Type B pancreatic cell (in vitro differentiated cells): ENCODE results near the gene CDHR2. TPM values are rescaled to one million over a fixed set of nuclear protein-coding genes. Genes with fewer than 3 reads are reported as not detected.

ENCODE experiments used
- DNase-seq: peaks from one replicate; pipeline ENCODE4 v3.0.0; 2021; ENCODE audit warnings: mixed read lengths; ENCODE audit not compliant: unreplicated experiment; ENCODE audit errors: extremely low spot score
- H3K27ac Mint-ChIP-seq: 2 replicates; pipeline ENCODE4 v1.8.0; 2021; ENCODE audit warnings: mild to moderate bottlenecking, mixed read lengths
- H3K27me3 Mint-ChIP-seq: 2 replicates; pipeline ENCODE4 v1.8.0; 2021; ENCODE audit warnings: mixed read lengths
- H3K36me3 Mint-ChIP-seq: 2 replicates; pipeline ENCODE4 v1.8.0; 2021; ENCODE audit warnings: mixed read lengths
- H3K4me1 Mint-ChIP-seq: one replicate; pipeline ENCODE4 v1.8.0; 2021; ENCODE audit warnings: mixed read lengths; ENCODE audit not compliant: unreplicated experiment
- H3K4me3 Mint-ChIP-seq: 2 replicates; pipeline ENCODE4 v1.8.0; 2021; ENCODE audit warnings: mild to moderate bottlenecking, mixed read lengths
- H3K9me3 Mint-ChIP-seq: 2 replicates; pipeline ENCODE4 v1.8.0; 2021; ENCODE audit warnings: mixed read lengths
- CTCF ChIP-seq: fragments of 200-600 bp; sonication (generic); conservative IDR thresholded peaks from 2 replicates; pipeline ENCODE4 v1.5.0; 2021; ENCODE audit warnings: antibody characterized with exemption, mild to moderate bottlenecking
- total RNA-seq: library from RNA; stranded (reverse); gene quantifications from 2 replicates; pipeline ENCODE4 v1.2.1, GENCODE V29; 2021; ENCODE audit warnings: low replicate concordance

The CDHR2 gene
- total RNA-seq, 1 donor from 2014 or later, result 4.1 TPM

- no peaks in the 10 kb centered on the region for H3K9me3 Mint-ChIP-seq
- H3K4me1 Mint-ChIP-seq, result no peaks in the 10 kb centered on the region
- H3K4me3 Mint-ChIP-seq, result no peak overlapping the region
- peak; percentile 76 for DNase-seq
- no peaks in the 10 kb centered on the region for H3K36me3 Mint-ChIP-seq
- H3K27me3 Mint-ChIP-seq, result peaks cover 10% of the 10 kb centered on the region
- peak; percentile 85 for TF ChIP-seq CTCF
- no peak overlapping the region for H3K27ac Mint-ChIP-seq
Observed at GRCh38 chr5:176573564-176574296, 24.6 kb downstream of the CDHR2 start.

GRCh38 chr5:176574297-176574591 lies 25.1 kb downstream of the CDHR2 start:
- no peaks in the 10 kb centered on the region for H3K9me3 Mint-ChIP-seq
- no peak overlapping the region for H3K27ac Mint-ChIP-seq

GRCh38 chr5:176575066-176575465 lies 25.9 kb downstream of the CDHR2 start:
- no peak for TF ChIP-seq CTCF
- peaks cover 10% of the 10 kb centered on the region for H3K27me3 Mint-ChIP-seq
- H3K27ac Mint-ChIP-seq, result no peak overlapping the region
- DNase-seq, result no peak
- no peaks in the 10 kb centered on the region for H3K36me3 Mint-ChIP-seq
- H3K4me3 Mint-ChIP-seq, result no peak overlapping the region
- no peaks in the 10 kb centered on the region for H3K9me3 Mint-ChIP-seq
- H3K4me1 Mint-ChIP-seq, result no peaks in the 10 kb centered on the region

More at GRCh38 chr5:176574297-176574591, 25.1 kb downstream of the CDHR2 start:
- Mint-ChIP-seq H3K27me3 (peaks cover 10% of the 10 kb centered on the region), H3K36me3 (no peaks in the 10 kb centered on the region), H3K4me1 (no peaks in the 10 kb centered on the region), H3K4me3 (no peak overlapping the region)
- no peak for DNase-seq
- TF ChIP-seq CTCF, result peak; percentile 50

DNA sequence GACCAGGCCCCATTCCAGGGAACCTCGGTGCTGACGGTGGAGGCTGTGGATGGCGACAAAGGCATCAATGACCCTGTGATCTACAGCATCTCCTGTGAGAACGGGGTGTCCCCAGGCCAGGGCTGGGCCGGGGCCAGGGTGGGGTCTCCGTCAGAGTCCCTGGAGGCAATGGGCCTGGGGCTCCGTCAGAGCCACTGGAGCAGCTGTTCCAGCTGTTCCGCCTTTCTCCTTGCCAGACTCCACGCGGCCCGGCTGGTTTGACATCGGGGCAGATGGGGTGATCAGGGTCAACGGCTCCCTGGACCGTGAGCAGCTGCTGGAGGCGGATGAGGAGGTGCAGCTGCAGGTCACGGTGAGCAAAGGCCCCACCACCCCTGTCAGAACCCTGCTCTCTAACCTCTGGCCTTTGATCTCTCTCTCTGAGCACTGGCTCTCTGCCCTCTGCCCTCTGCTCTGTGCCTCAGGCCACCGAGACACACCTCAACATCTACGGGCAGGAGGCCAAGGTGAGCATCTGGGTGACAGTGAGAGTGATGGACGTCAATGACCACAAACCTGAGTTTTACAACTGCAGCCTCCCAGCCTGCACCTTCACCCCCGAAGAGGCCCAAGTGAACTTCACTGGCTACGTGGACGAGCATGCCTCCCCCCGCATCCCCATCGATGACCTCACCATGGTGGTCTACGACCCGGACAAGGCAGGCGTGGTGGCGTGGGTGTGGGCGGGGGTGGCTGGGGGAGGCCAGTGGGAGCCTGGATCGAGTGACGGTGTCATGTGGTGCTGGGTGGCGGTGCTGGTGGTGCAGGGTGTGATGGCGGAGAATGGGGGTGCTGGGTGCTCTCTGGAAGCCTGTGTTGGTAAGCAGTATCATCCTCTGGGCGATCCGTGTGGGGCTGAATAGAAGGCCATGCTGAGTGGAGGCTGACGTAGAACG lies 26.6 kb downstream of the CDHR2 start:
- no peak for TF ChIP-seq CTCF
- Mint-ChIP-seq H3K4me3 (no peak overlapping the region), H3K36me3 (no peaks in the 10 kb centered on the region), H3K4me1 (no peaks in the 10 kb centered on the region), H3K27me3 (peaks cover 10% of the 10 kb centered on the region), H3K9me3 (no peaks in the 10 kb centered on the region), H3K27ac (no peak overlapping the region)
- no peak for DNase-seq

DNA sequence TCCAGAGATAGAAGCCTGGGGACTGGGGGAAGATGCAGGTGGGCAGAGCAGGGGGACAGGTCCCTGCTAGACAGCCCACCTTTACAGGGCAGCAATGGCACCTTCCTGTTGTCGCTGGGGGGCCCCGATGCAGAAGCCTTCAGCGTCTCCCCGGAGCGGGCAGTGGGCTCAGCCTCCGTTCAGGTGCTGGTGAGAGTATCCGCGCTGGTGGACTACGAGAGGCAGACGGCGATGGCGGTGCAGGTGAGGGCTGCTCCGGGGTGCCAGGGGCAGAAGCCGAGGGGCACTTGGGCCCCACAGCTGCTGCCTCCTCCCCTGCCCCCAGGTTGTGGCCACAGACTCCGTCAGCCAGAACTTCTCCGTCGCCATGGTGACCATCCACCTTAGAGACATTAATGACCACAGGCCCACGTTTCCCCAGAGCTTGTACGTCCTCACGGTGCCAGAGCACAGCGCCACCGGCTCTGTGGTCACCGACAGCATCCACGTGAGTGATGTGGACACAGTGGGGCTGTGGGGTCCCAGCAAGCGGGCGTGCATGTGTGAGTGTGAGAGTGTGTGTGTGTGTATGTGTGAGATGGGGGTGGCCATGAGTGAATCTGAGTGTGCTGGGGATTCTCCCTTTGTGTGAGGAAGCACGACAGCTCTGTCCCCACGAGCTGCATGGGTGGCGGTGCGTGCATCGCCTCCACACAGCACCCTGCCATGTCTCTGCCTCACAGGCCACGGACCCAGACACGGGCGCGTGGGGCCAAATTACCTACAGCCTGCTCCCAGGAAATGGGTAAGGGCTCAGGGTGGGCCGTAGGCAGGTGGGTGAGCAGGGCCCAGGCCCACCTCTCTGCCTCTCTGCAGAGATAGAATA lies 28.4 kb downstream of the CDHR2 start:
- H3K4me1 Mint-ChIP-seq, result no peaks in the 10 kb centered on the region
- H3K27ac Mint-ChIP-seq, result no peak overlapping the region
- no peaks in the 10 kb centered on the region for H3K36me3 Mint-ChIP-seq
- TF ChIP-seq CTCF, result no peak
- H3K4me3 Mint-ChIP-seq, result no peak overlapping the region
- no peak for DNase-seq
- peaks cover 6% of the 10 kb centered on the region for H3K27me3 Mint-ChIP-seq
- no peaks in the 10 kb centered on the region for H3K9me3 Mint-ChIP-seq
